Lung (tissue), 12 donors: ENCODE measurements around the gene SHC3. TPM values are rescaled to one million over a fixed set of nuclear protein-coding genes. Genes with fewer than 3 reads are reported as not detected.

ENCODE experiments used
- ATAC-seq: fragments of 200-7000 bp; cut with Tn5 transposase; one replicate; pipeline ENCODE4 v1.9.1; 2020; ENCODE audit warnings: moderate number of reproducible peaks; ENCODE audit not compliant: insufficient read depth, low FRiP score
- DNase-seq, 3 donors: peaks; one replicate each; pipeline ENCODE4 v3.0.0-alpha.2; 2013 to 2017
- H3K27ac ChIP-seq, 2 donors: one replicate each; pipeline ENCODE4 v1.5.1; 2013; ENCODE audit warnings: mild to moderate bottlenecking in 2 of 2, moderate library complexity in 2 of 2, control low read depth in 1 of 2, inconsistent platforms in 1 of 2, low read depth in 1 of 2, low read length in 1 of 2
- H3K27me3 ChIP-seq, 3 donors: one replicate each; pipeline ENCODE4 v1.5.1; 2013; ENCODE audit warnings: low read length in 2 of 3; ENCODE audit not compliant: control insufficient read depth in 3 of 3, insufficient read depth in 3 of 3
- H3K36me3 ChIP-seq, 4 donors: one replicate each; pipeline ENCODE4 v1.5.1; 2013; ENCODE audit warnings: low read length in 4 of 4, mild to moderate bottlenecking in 1 of 4, moderate library complexity in 1 of 4; ENCODE audit not compliant: control insufficient read depth in 4 of 4, insufficient read depth in 4 of 4
- H3K4me1 ChIP-seq, 5 donors: one replicate each; pipeline ENCODE4 v1.5.1; 2013; ENCODE audit warnings: low read length in 5 of 5, mild to moderate bottlenecking in 2 of 5, moderate library complexity in 1 of 5; ENCODE audit not compliant: control insufficient read depth in 5 of 5, insufficient read depth in 5 of 5
- H3K4me3 ChIP-seq: one replicate; pipeline ENCODE4 v1.5.1; 2013; ENCODE audit warnings: mild to moderate bottlenecking, control low read depth, moderate library complexity
- H3K9ac ChIP-seq, 2 donors: one replicate each; pipeline ENCODE4 v1.5.1; 2013; ENCODE audit warnings: low read length in 2 of 2, control low read depth in 1 of 2; ENCODE audit not compliant: insufficient read depth in 1 of 2
- H3K9me3 ChIP-seq, 4 donors: one replicate each; pipeline ENCODE4 v1.5.1; 2013; ENCODE audit warnings: low read length in 3 of 4, mild to moderate bottlenecking in 1 of 4, moderate library complexity in 1 of 4; ENCODE audit not compliant: control insufficient read depth in 4 of 4, insufficient read depth in 3 of 4
- WGBS, 2 donors: extraction: QIAGEN DNeasy Blood & Tissue Kit; methylation state at CpG; one replicate each; pipeline ENCODE4 v1.1.7; 2013; 5-methylcytosine and 5-hydroxymethylcytosine counted together
- polyA plus RNA-seq, 2 donors: library from polyadenylated mRNA; stranded (reverse); fragments of 200-250 nt; gene quantifications; one replicate each; pipeline ENCODE4 v1.2.1, GENCODE V29; 2013
- total RNA-seq, 2 donors: library from RNA; depleted of rRNA in 1 of 2; stranded (reverse); fragments of >200 nt in 1 of 2; gene quantifications; one replicate each; pipeline ENCODE4 v1.2.1, GENCODE V29; 2014 to 2021
- TF ChIP-seq, protein P1 (sequence below): IDR thresholded peaks from 2 replicates; pipeline ENCODE4 v1.5.1; 2012; ENCODE audit warnings: mild to moderate bottlenecking; ENCODE audit errors: control extremely low read depth, extremely low read depth
- donor health status: control.
- donor health status: control.
- donor health status: Bipolar disorder and iron deficiency.
- donor health status: healthy.
- donor health status: DM: yes; HTN: yes; CAD: no.

SHC3 gene
- total and polyA plus RNA-seq, 4 donors = 1.8 to 19.2 (median 4.0) TPM

DNA sequence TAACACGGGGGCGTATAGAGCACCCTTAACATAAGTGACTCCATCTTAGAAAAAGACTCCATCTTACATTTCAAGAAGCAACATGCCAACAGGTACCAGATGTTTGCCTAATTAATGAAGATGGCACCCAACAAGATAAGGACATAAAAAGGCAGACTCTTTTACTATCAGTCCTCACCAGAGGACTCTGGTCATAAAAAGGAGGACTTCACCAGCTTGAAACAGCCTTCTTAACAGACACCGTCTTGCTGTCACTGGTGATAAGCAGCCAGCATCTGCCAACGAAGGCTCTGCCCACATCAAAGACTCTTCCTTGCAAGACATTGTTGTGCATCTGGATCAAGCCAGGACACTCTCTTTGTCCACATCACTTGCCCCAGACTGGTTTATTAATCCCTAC is 107.0 kb downstream of the SHC3 start:
- Histone ChIP-seq H3K27ac (no peak overlapping the region), H3K4me3 (no peak overlapping the region), H3K27me3 (no peaks in the 10 kb centered on the region), H3K9ac (no peak overlapping the region), H3K36me3 (peaks cover 0 to 2% (median 0%) of the 10 kb centered on the region in 4 donors), H3K9me3 (no peaks in the 10 kb centered on the region), H3K4me1 (no peaks in the 10 kb centered on the region)
- ATAC-seq (no peak), DNase-seq (no peak)
- WGBS, 2 donors = 73 to 82% methylated on average over 4 of the region's 4 CpGs
- TF ChIP-seq, protein P1, sequence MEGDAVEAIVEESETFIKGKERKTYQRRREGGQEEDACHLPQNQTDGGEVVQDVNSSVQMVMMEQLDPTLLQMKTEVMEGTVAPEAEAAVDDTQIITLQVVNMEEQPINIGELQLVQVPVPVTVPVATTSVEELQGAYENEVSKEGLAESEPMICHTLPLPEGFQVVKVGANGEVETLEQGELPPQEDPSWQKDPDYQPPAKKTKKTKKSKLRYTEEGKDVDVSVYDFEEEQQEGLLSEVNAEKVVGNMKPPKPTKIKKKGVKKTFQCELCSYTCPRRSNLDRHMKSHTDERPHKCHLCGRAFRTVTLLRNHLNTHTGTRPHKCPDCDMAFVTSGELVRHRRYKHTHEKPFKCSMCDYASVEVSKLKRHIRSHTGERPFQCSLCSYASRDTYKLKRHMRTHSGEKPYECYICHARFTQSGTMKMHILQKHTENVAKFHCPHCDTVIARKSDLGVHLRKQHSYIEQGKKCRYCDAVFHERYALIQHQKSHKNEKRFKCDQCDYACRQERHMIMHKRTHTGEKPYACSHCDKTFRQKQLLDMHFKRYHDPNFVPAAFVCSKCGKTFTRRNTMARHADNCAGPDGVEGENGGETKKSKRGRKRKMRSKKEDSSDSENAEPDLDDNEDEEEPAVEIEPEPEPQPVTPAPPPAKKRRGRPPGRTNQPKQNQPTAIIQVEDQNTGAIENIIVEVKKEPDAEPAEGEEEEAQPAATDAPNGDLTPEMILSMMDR = no peak

DNA sequence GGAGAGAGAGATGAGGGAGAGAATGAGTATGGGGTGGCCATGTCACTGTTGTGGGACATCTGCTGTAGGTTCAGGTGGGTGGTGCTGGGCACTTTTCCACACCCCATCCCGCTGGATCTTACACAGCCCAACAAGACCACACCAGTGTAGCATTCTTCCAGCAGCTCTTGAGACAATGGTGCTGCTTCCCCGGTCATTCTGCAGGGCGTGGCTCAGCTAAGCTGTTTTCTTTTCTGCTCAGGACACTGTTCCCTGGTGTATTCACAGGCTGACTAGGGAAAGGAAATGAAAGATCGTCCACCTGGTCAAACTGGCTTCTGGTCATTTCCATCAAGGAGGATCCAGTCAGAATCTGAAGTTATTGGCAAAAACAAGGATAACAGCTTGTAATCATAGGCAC is 111.8 kb downstream of the SHC3 start:
- Histone ChIP-seq H3K27me3 (no peaks in the 10 kb centered on the region), H3K9ac (no peak overlapping the region), H3K4me3 (no peak overlapping the region), H3K9me3 (no peaks in the 10 kb centered on the region), H3K27ac (no peak overlapping the region), H3K36me3 (peaks cover 0 to 5% (median 2%) of the 10 kb centered on the region in 4 donors), H3K4me1 (no peaks in the 10 kb centered on the region)
- no peak for DNase-seq
- TF ChIP-seq, protein P1 = no peak
- ATAC-seq = no peak
- WGBS, 2 donors = 78 to 83% methylated on average over 4 of the region's 4 CpGs

DNA sequence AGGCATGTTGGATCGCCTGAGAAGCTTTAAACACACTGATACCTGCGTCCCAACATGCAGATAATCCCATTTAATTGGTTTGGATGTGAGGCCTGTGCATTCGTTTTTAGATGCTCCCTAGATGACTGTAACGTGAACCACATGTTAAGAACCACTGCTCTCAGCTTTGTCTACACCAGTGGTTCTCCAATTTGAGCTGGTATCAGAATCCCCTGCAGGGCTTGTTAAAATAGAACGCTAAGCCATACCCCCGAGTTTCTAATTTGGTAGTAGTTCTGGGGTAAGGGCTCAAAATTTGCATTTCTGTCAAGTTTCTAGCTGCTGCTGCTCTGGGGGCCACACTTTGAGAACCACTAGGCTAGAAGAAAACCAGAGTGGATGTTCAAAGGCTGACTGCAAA is 112.7 kb downstream of the SHC3 start:
- H3K9me3 ChIP-seq = no peaks in the 10 kb centered on the region
- H3K9ac ChIP-seq = no peak overlapping the region
- H3K4me3 ChIP-seq = no peak overlapping the region
- 82 to 88% methylated on average over 6 of the region's 6 CpGs for WGBS, 2 donors
- no peaks in the 10 kb centered on the region for H3K4me1 ChIP-seq
- no peak overlapping the region for H3K27ac ChIP-seq
- TF ChIP-seq, protein P1 = no peak
- ATAC-seq (no peak), DNase-seq (no peak)
- H3K36me3 ChIP-seq = peaks cover 0 to 5% (median 2%) of the 10 kb centered on the region in 4 donors
- no peaks in the 10 kb centered on the region for H3K27me3 ChIP-seq

DNA sequence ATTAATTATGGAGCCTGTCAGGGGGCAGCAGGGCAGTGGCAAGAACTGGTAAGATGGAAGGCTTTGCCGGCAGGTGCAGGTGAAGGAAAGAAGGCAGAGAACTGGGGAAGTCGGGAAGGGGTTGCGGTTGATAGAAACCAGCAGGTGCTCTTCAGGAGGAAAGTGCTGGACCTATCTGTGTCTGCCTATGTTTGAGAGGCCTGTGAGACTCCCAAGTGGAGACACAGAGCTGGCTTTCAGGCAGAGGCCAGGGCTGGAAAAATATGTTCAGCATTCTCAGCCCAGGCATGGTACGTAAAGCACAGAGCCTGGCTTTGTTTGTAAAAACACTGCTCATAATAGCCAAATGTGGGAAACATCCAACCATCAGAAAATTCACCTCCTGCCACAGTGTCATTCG is 117.8 kb downstream of the SHC3 start:
- ATAC-seq = no peak
- Histone ChIP-seq H3K9ac (no peak overlapping the region), H3K27me3 (no peaks in the 10 kb centered on the region), H3K27ac (no peak overlapping the region), H3K4me3 (no peak overlapping the region), H3K36me3 (peaks cover 0 to 19% (median 3%) of the 10 kb centered on the region in 4 donors), H3K4me1 (no peaks in the 10 kb centered on the region), H3K9me3 (peaks cover 0 to 9% (median 0%) of the 10 kb centered on the region in 4 donors)
- no peak for DNase-seq
- WGBS, 2 donors = 95 to 96% methylated on average over 5 of the region's 5 CpGs
- TF ChIP-seq, protein P1 = no peak
